GM21786 (cell line): Measurements from ENCODE around the gene CACNA1C.

Experiments used
- ATAC-seq: cut with Tn5 transposase; IDR thresholded peaks from one replicate; pipeline ENCODE4 v1.9.1; 2021; ENCODE audit not compliant: unreplicated experiment

Gene CACNA1C

GRCh38 chr12:2494486-2495192, 441.9 kb downstream of the CACNA1C start:
- no peak for ATAC-seq

- ATAC-seq, result no peak
These were observed 442.8 kb downstream of the CACNA1C start for GRCh38 chr12:2495417-2496112.

- ATAC-seq, result no peak
These were observed 446.2 kb downstream of the CACNA1C start for GRCh38 chr12:2498964-2499500.

- no peak for ATAC-seq
These were observed 448.8 kb downstream of the CACNA1C start for GRCh38 chr12:2501464-2502191.

GRCh38 chr12:2503036-2503435, 450.2 kb downstream of the CACNA1C start:
- no peak for ATAC-seq

- no peak for ATAC-seq
These were observed 451.0 kb downstream of the CACNA1C start for GRCh38 chr12:2503762-2504161.

- ATAC-seq, result no peak
These were observed 451.8 kb downstream of the CACNA1C start for GRCh38 chr12:2504577-2504976.

GRCh38 chr12:2507814-2508213, 455.0 kb downstream of the CACNA1C start:
- no peak for ATAC-seq

- ATAC-seq, result no peak
These were observed 456.4 kb downstream of the CACNA1C start for GRCh38 chr12:2509137-2509536.

- no peak for ATAC-seq
These were observed 457.3 kb downstream of the CACNA1C start for GRCh38 chr12:2510045-2510444.

- no peak for ATAC-seq
These were observed 460.6 kb downstream of the CACNA1C start for GRCh38 chr12:2513141-2514037.

- ATAC-seq, result no peak
These were observed 461.2 kb downstream of the CACNA1C start for GRCh38 chr12:2514038-2514340.

GRCh38 chr12:2520722-2521246, 468.0 kb downstream of the CACNA1C start:
- ATAC-seq, result no peak

GRCh38 chr12:2523317-2523716, 470.5 kb downstream of the CACNA1C start:
- ATAC-seq, result no peak

GRCh38 chr12:2523844-2524243, 471.1 kb downstream of the CACNA1C start:
- ATAC-seq, result no peak

GRCh38 chr12:2526371-2526770, 473.6 kb downstream of the CACNA1C start:
- ATAC-seq, result no peak

GRCh38 chr12:2528001-2528400, 475.2 kb downstream of the CACNA1C start:
- no peak for ATAC-seq

GRCh38 chr12:2529807-2530206, 477.0 kb downstream of the CACNA1C start:
- no peak for ATAC-seq

- ATAC-seq, result no peak
These were observed 478.6 kb downstream of the CACNA1C start for GRCh38 chr12:2531371-2531770.

GRCh38 chr12:2533036-2533435, 480.2 kb downstream of the CACNA1C start:
- ATAC-seq, result no peak
